Measurements from ENCODE around the gene MATCAP1.

Gene MATCAP1

GRCh38 chr16:67142342-67142741, 41.4 kb downstream of the MATCAP1 start:
- Histone ChIP-seq H2AFZ (ENCODE audit: low read length) (no peak overlapping the region), H3K27me3 (ENCODE audit: insufficient read depth, low read length) (no peaks in the 10 kb centered on the region), H3K79me2 (ENCODE audit: insufficient read depth, low read length) (no peaks in the 10 kb centered on the region), H3F3A (ENCODE audit: insufficient read depth, low read length) (no peaks in the 10 kb centered on the region), H3K27ac (ENCODE audit: low read depth, low read length, poor library complexity, severe bottlenecking) (no peak overlapping the region), H3K4me2 (ENCODE audit: low read length) (no peak overlapping the region), H3K36me3 (ENCODE audit: insufficient read depth, low read length) (peaks cover 82% of the 10 kb centered on the region), H3K4me1 (ENCODE audit: insufficient read depth, low read length, severe bottlenecking) (no peaks in the 10 kb centered on the region), H3K4me3 (ENCODE audit: low read depth, low read length, poor library complexity, severe bottlenecking) (no peak overlapping the region), H3K9me2 (ENCODE audit: low read depth, low read length) (no peaks in the 10 kb centered on the region), H4K20me1 (ENCODE audit: insufficient read depth, low read length) (no peaks in the 10 kb centered on the region), H3K9me3 (ENCODE audit: low read length) (no peaks in the 10 kb centered on the region), H3K9ac (ENCODE audit: low read length) (no peak overlapping the region)
- no peak for TF ChIP-seq EZH2 (IDR thresholded peaks at IDR 0.05; ENCODE audit: borderline replicate concordance, low read length)

- Histone ChIP-seq H3K27me3 (ENCODE audit: insufficient read depth, low read length) (no peaks in the 10 kb centered on the region), H2AFZ (ENCODE audit: low read length) (no peak overlapping the region), H3K4me3 (ENCODE audit: low read depth, low read length, poor library complexity, severe bottlenecking) (no peak overlapping the region), H3F3A (ENCODE audit: insufficient read depth, low read length) (no peaks in the 10 kb centered on the region), H3K36me3 (ENCODE audit: insufficient read depth, low read length) (peaks cover 84% of the 10 kb centered on the region), H3K4me1 (ENCODE audit: insufficient read depth, low read length, severe bottlenecking) (no peaks in the 10 kb centered on the region), H3K9ac (ENCODE audit: low read length) (no peak overlapping the region), H3K9me3 (ENCODE audit: low read length) (no peaks in the 10 kb centered on the region), H3K27ac (ENCODE audit: low read depth, low read length, poor library complexity, severe bottlenecking) (no peak overlapping the region), H3K79me2 (ENCODE audit: insufficient read depth, low read length) (no peaks in the 10 kb centered on the region), H4K20me1 (ENCODE audit: insufficient read depth, low read length) (no peaks in the 10 kb centered on the region), H3K4me2 (ENCODE audit: low read length) (no peak overlapping the region), H3K9me2 (ENCODE audit: low read depth, low read length) (no peaks in the 10 kb centered on the region)
- no peak for TF ChIP-seq EZH2 (IDR thresholded peaks at IDR 0.05; ENCODE audit: borderline replicate concordance, low read length)
- TF ChIP-seq CTCF (IDR thresholded peaks at IDR 0.05; ENCODE audit: low read length) = no peak
Observed at GRCh38 chr16:67141391-67141790, 42.4 kb downstream of the MATCAP1 start.

- Histone ChIP-seq H3F3A (ENCODE audit: insufficient read depth, low read length) (no peaks in the 10 kb centered on the region), H3K79me2 (ENCODE audit: insufficient read depth, low read length) (no peaks in the 10 kb centered on the region), H3K27me3 (ENCODE audit: insufficient read depth, low read length) (no peaks in the 10 kb centered on the region), H3K36me3 (ENCODE audit: insufficient read depth, low read length) (peaks cover 82% of the 10 kb centered on the region), H3K9ac (ENCODE audit: low read length) (no peak overlapping the region), H3K4me1 (ENCODE audit: insufficient read depth, low read length, severe bottlenecking) (no peaks in the 10 kb centered on the region), H2AFZ (ENCODE audit: low read length) (no peak overlapping the region), H4K20me1 (ENCODE audit: insufficient read depth, low read length) (no peaks in the 10 kb centered on the region), H3K4me2 (ENCODE audit: low read length) (no peak overlapping the region), H3K9me3 (ENCODE audit: low read length) (no peaks in the 10 kb centered on the region), H3K27ac (ENCODE audit: low read depth, low read length, poor library complexity, severe bottlenecking) (no peak overlapping the region), H3K4me3 (ENCODE audit: low read depth, low read length, poor library complexity, severe bottlenecking) (no peak overlapping the region), H3K9me2 (ENCODE audit: low read depth, low read length) (no peaks in the 10 kb centered on the region)
- TF ChIP-seq CTCF (IDR thresholded peaks at IDR 0.05; ENCODE audit: low read length) (no peak), EZH2 (IDR thresholded peaks at IDR 0.05; ENCODE audit: borderline replicate concordance, low read length) (no peak)
Observed at GRCh38 chr16:67137605-67138004, 46.2 kb downstream of the MATCAP1 start.

- Histone ChIP-seq H3K79me2 (ENCODE audit: insufficient read depth, low read length) (no peaks in the 10 kb centered on the region), H2AFZ (ENCODE audit: low read length) (no peak overlapping the region), H3K4me3 (ENCODE audit: low read depth, low read length, poor library complexity, severe bottlenecking) (no peak overlapping the region), H3K9me2 (ENCODE audit: low read depth, low read length) (no peaks in the 10 kb centered on the region), H3K27ac (ENCODE audit: low read depth, low read length, poor library complexity, severe bottlenecking) (no peak overlapping the region), H3K9ac (ENCODE audit: low read length) (no peak overlapping the region), H3K4me1 (ENCODE audit: insufficient read depth, low read length, severe bottlenecking) (no peaks in the 10 kb centered on the region), H3K4me2 (ENCODE audit: low read length) (no peak overlapping the region), H3K9me3 (ENCODE audit: low read length) (no peaks in the 10 kb centered on the region), H3F3A (ENCODE audit: insufficient read depth, low read length) (no peaks in the 10 kb centered on the region), H4K20me1 (ENCODE audit: insufficient read depth, low read length) (no peaks in the 10 kb centered on the region), H3K36me3 (ENCODE audit: insufficient read depth, low read length) (peaks cover 63% of the 10 kb centered on the region), H3K27me3 (ENCODE audit: insufficient read depth, low read length) (no peaks in the 10 kb centered on the region)
- TF ChIP-seq EZH2 (IDR thresholded peaks at IDR 0.05; ENCODE audit: borderline replicate concordance, low read length) (no peak), CTCF (IDR thresholded peaks at IDR 0.05; ENCODE audit: low read length) (no peak)
Observed at GRCh38 chr16:67129422-67129821, 54.3 kb downstream of the MATCAP1 start.

All from OCI-LY1 (cell line).